Embryonic facial prominence (tissue), 1 donor: Measurements from ENCODE around the gene AFG1L.

Experiments
- DNase-seq: peaks from one replicate; pipeline ENCODE4 v3.0.0-alpha.2; 2016; ENCODE audit errors: extremely low spot score

The AFG1L gene

GRCh38 chr6:108453601-108454185, 158.8 kb downstream of the AFG1L start:
- no peak for DNase-seq

GRCh38 chr6:108454356-108454755, 159.5 kb downstream of the AFG1L start:
- DNase-seq: no peak

DNA sequence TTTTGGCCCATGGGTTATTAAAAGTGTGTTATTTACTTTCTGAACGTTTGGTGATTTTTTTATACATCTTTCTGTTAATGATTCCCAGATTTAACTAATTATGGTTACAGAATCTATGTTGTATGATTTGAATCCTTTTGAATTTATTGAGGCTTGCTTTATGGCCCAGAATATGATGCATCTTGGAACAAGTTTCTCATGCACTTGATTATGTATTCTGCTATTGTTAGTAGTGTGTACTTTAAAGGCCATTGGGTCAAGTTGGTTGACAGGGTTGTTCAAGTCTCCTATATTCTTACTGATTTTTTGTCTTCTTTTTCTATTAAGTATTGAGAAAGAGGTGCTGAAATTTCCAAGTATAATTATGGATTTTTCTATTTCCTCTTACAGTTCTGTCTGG, 160.8 kb downstream of the AFG1L start:
- DNase-seq: no peak

GRCh38 chr6:108463784-108464183, 168.9 kb downstream of the AFG1L start:
- peak; percentile 87 for DNase-seq

GRCh38 chr6:108464418-108465097, 169.7 kb downstream of the AFG1L start:
- DNase-seq: peak; percentile 61

- no peak for DNase-seq
Observed at GRCh38 chr6:108465098-108465495, 170.2 kb downstream of the AFG1L start.

GRCh38 chr6:108468346-108468745, 173.5 kb downstream of the AFG1L start:
- DNase-seq: no peak

DNA sequence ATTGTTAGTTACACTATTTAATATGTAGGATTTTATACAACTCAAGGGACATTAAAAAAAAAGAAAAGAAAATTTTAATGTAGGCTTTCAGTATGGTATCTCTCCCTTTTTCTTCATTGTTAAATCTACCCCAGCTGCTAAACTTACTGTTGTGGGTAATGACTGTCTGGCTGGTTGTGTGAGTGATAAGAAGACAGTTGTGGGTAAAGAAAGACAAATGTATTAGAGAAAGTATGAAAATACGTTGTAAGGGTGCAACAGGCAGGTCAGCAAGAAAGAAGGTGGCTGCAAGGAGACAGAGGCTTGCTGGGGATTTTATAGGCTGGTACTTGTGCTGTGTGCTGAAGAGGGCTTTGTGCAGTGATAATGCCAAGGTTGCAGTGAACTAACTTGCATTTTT, 174.5 kb downstream of the AFG1L start:
- no peak for DNase-seq

DNA sequence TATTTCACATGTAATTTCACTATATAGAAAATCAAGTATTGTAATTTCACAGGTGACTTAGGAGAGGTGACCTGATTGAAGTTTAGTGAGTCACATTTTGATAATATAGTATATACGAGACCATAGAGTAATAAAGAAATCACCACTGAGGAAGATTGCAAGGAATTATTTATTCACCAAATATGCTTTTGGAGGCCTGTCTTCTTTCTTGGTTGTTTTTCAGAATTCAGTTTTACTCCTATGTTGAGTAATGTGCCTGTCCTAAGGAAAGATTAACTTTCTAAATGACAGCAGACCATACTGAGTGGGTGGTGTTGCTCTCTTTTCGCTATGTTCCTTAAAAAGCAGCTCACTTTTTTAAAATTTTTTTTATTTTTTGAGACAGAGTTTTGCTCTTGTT, 178.3 kb downstream of the AFG1L start:
- no peak for DNase-seq

DNA sequence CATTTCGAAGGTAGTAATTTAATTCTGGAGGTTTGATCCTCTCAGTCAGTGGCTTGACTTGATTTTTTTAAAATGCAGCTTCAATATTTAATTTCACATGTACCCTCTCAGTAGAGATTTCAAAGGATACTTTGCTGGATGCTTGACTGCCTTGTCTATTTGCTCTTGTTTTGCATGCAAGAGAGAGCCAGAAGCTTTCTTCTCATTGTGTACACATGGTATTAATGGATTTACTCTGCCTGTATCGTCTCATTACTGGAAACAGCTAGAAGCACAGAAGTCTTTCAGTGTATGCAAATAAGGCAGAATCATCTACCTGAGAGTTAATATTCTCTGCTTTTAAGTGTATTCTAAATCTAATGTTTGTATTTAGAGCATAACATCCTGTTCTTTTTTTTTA, 181.5 kb downstream of the AFG1L start:
- no peak for DNase-seq

- DNase-seq: no peak
Observed at GRCh38 chr6:108476847-108477430, 182.1 kb downstream of the AFG1L start.

- no peak for DNase-seq
Observed at GRCh38 chr6:108482559-108482958, 187.7 kb downstream of the AFG1L start.

- DNase-seq: no peak
Observed at GRCh38 chr6:108484016-108484415, 189.2 kb downstream of the AFG1L start.

DNA sequence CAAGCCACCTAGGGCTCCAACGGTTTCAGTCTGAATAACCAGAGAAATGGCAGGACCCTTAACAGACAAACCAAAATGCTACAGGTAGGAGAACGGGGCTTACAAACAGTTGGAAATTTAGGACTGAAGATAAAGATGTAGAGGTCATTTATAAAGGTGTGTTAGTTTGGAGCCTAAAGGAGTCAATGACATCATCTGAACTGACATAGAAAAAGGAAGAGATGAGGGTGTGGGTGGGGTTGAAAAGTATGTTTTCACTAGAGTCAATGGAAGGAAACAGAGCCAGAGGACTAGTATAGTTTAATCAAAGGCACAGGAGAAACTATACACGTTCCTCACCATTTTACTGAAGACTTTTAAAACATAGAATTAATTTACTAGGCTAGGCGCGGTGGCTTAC, 194.8 kb downstream of the AFG1L start:
- no peak for DNase-seq

- DNase-seq: no peak
Observed at GRCh38 chr6:108492131-108492766, 197.4 kb downstream of the AFG1L start.

- no peak for DNase-seq
Observed at GRCh38 chr6:108494434-108494833, 199.6 kb downstream of the AFG1L start.

- DNase-seq: no peak
Observed at GRCh38 chr6:108497883-108498282, 203.0 kb downstream of the AFG1L start.

GRCh38 chr6:108501559-108501958, 206.7 kb downstream of the AFG1L start:
- no peak for DNase-seq

DNA sequence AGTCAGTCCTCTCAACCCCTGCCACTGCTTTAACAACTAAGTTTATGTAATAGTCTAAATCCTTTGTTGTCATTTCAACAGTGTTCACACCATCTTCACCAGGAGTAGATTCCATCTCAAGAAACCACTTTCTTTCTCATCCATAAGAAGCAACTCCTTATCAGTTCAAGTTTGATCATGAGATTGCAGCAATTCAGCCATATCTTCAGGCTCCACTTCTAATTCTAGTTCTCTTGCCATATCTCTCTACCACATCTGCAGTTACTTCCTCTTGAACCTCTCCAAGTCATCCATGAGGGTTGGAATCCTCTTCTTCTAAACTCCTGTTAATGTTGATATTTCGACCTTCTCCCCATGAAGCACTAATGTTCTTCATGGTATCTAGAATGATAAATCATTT, 208.0 kb downstream of the AFG1L start:
- no peak for DNase-seq

- DNase-seq: no peak
Observed at GRCh38 chr6:108507316-108507715, 212.5 kb downstream of the AFG1L start.

DNA sequence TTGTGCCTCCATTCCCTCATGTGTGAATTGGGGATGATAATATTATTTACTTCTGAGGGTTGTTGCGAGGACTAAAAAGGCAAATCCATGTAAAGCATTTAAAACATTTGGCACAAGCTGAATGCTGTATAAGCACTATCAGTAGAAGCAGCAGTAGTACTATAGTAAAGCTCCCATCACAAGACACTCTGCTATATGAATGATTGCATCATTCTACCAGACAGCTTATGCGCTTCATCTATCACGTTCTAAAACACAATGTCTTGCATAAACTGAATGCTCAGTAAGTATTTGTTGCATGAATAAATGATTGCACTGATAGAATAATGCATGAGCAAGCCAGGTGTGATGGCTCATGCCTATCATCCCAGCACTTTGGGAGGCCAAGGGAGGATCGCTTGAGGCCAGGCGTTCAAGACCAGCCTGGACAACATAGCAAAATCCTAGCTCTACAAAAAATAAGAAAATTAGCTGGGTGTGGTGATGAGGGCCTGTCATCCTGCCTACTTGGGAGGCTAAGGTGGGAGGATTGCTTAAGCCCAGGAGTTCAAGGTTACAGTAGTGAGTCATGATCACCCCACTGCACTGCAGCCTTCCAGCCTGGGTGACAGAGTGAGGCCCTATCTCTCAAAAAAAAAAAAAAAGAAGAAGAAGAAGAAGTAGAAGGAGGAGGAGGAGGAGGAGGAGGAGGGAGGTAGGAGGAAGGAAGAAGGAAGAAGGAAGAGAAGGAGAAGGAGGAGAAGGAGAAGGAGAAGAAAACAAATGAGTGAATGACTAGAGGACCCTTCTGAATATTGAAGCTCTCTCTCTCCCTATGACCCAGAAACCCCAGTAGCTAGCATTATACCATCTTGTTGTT, 215.8 kb downstream of the AFG1L start:
- no peak for DNase-seq
